ENCODE results near the gene KCNK2.

The KCNK2 gene

GRCh38 chr1:215082532-215083382 lies at the start of gene KCNK2:
KCNK2 (plus strand) TSS chr1:215082737; CDS start chr1:215083386, 649 bp downstream.
- DNase-seq = no peak

- DNase-seq = no peak
Measured at GRCh38 chr1:215032911-215033526, 49.5 kb upstream of the KCNK2 start.

GRCh38 chr1:215040190-215040589 lies 42.3 kb upstream of the KCNK2 start:
- DNase-seq = no peak

GRCh38 chr1:215043401-215043800 lies 39.1 kb upstream of the KCNK2 start:
- no peak for DNase-seq

- no peak for DNase-seq
Measured at GRCh38 chr1:215044151-215044550, 38.4 kb upstream of the KCNK2 start.

- no peak for DNase-seq
Measured at GRCh38 chr1:215045698-215046308, 36.7 kb upstream of the KCNK2 start.

GRCh38 chr1:215052256-215053015 lies 30.1 kb upstream of the KCNK2 start:
- DNase-seq = no peak

- DNase-seq = no peak
Measured at GRCh38 chr1:215054266-215054665, 28.3 kb upstream of the KCNK2 start.

- no peak for DNase-seq
Measured at GRCh38 chr1:215055281-215055935, 27.1 kb upstream of the KCNK2 start.

- no peak for DNase-seq
Measured at GRCh38 chr1:215056584-215056983, 26.0 kb upstream of the KCNK2 start.

GRCh38 chr1:215059947-215060346 lies 22.6 kb upstream of the KCNK2 start:
- no peak for DNase-seq

GRCh38 chr1:215064327-215064726 lies 18.2 kb upstream of the KCNK2 start:
- no peak for DNase-seq

GRCh38 chr1:215071078-215071477 lies 11.5 kb upstream of the KCNK2 start:
- no peak for DNase-seq

GRCh38 chr1:215076322-215076721 lies 6.2 kb upstream of the KCNK2 start:
- DNase-seq = no peak

- DNase-seq = no peak
Measured at GRCh38 chr1:215079456-215079855, 3.1 kb upstream of the KCNK2 start.

- DNase-seq = no peak
Measured at GRCh38 chr1:215081661-215082531, 641 bp upstream of the KCNK2 start.

- no peak for DNase-seq
Measured at GRCh38 chr1:215083383-215083961, 935 bp downstream of the KCNK2 start.

GRCh38 chr1:215084621-215085020 lies 2.1 kb downstream of the KCNK2 start:
- no peak for DNase-seq

- no peak for DNase-seq
Measured at GRCh38 chr1:215087603-215088002, 5.1 kb downstream of the KCNK2 start.

- no peak for DNase-seq
Measured at GRCh38 chr1:215094381-215094780, 11.8 kb downstream of the KCNK2 start.

- no peak for DNase-seq
Measured at GRCh38 chr1:215095524-215095923, 13.0 kb downstream of the KCNK2 start.
